Thoracic aorta (tissue), 2 donors: ENCODE data around the gene SSRP1. TPM values are rescaled to one million over a fixed set of nuclear protein-coding genes. Genes with fewer than 3 reads are reported as not detected.

Experiments
- ATAC-seq: fragments of 150-250 bp; one replicate; pipeline ENCODE4 v1.8.0; 2017; ENCODE audit warnings: low read depth; ENCODE audit not compliant: insufficient number of reproducible peaks, low FRiP score
- DNase-seq: peaks from one replicate; pipeline ENCODE4 v3.0.0-alpha.2; 2020; ENCODE audit warnings: low spot score
- H3K27ac ChIP-seq, 2 donors: fragments of 200-600 bp; sonication (generic); 1 replicate in 1 of 2; 2 replicates in 1 of 2; pipeline ENCODE4 v1.5.1; 2016; ENCODE audit warnings: mild to moderate bottlenecking in 2 of 2, moderate library complexity in 2 of 2
- H3K27me3 ChIP-seq: fragments of 200-600 bp; sonication (generic); replicated peaks from 2 replicates; pipeline ENCODE4 v1.6.0; 2016; ENCODE audit warnings: mild to moderate bottlenecking; ENCODE audit not compliant: insufficient read depth
- H3K36me3 ChIP-seq: fragments of 200-600 bp; sonication (generic); one replicate; pipeline ENCODE4 v1.5.1; 2016
- H3K4me1 ChIP-seq, 2 donors: fragments of 200-600 bp; sonication (generic); 1 replicate in 1 of 2; 2 replicates in 1 of 2; pipeline versions ENCODE4 v1.5.1 to v1.6.0; 2016; ENCODE audit warnings: low read depth in 2 of 2, mild to moderate bottlenecking in 1 of 2; ENCODE audit not compliant: control insufficient read depth in 1 of 2
- H3K4me3 ChIP-seq: fragments of 200-600 bp; sonication (generic); 2 replicates; pipeline ENCODE4 v1.5.1; 2016; ENCODE audit warnings: mild to moderate bottlenecking
- H3K9me3 ChIP-seq: fragments of 200-600 bp; sonication (generic); 2 replicates; pipeline ENCODE4 v1.5.1; 2016
- total RNA-seq, 2 donors: library from RNA; depleted of rRNA; stranded (reverse); fragments of >200 nt; gene quantifications; one replicate each; pipeline versions ENCODE4 v1.1.0 to v1.2.3, GENCODE V29; 2016
- TF ChIP-seq, protein P1 (sequence below): fragments of 200-600 bp; sonication (generic); IDR thresholded peaks from one replicate; pipeline ENCODE4 v1.5.1; 2019; ENCODE audit warnings: antibody characterized with exemption

Gene SSRP1
- total RNA-seq, 2 donors from 2014 or later: 42.0 to 51.4 TPM

DNA sequence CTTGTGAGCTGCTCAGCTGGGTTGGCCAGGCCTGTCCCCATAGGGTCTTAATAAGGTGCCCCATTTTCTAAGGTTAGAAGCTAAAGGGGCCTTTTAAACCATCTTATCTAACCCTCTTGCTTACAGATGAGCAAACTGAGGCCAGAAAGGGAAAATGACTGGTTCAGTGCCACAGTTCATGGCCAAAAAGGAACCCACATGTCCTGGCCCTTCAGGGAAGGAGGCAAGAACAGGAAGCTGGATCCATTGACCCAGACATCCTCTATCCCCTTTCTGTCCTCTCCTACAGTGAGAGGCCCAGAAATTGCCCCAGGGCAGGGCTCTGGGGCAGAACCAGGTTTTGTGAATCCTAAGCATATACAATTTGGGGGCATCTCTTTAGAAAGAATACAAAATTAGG lies 35.2 kb upstream of the SSRP1 start:
- no peaks in the 10 kb centered on the region for H3K9me3 ChIP-seq
- DNase-seq: no peak
- TF ChIP-seq, protein P1, sequence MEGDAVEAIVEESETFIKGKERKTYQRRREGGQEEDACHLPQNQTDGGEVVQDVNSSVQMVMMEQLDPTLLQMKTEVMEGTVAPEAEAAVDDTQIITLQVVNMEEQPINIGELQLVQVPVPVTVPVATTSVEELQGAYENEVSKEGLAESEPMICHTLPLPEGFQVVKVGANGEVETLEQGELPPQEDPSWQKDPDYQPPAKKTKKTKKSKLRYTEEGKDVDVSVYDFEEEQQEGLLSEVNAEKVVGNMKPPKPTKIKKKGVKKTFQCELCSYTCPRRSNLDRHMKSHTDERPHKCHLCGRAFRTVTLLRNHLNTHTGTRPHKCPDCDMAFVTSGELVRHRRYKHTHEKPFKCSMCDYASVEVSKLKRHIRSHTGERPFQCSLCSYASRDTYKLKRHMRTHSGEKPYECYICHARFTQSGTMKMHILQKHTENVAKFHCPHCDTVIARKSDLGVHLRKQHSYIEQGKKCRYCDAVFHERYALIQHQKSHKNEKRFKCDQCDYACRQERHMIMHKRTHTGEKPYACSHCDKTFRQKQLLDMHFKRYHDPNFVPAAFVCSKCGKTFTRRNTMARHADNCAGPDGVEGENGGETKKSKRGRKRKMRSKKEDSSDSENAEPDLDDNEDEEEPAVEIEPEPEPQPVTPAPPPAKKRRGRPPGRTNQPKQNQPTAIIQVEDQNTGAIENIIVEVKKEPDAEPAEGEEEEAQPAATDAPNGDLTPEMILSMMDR: no peak
- no peak overlapping the region for H3K27ac ChIP-seq
- H3K4me1 ChIP-seq: no peaks in the 10 kb centered on the region
- no peaks in the 10 kb centered on the region for H3K27me3 ChIP-seq
- ATAC-seq: no peak
- H3K4me3 ChIP-seq: no peak overlapping the region
- no peaks in the 10 kb centered on the region for H3K36me3 ChIP-seq

DNA sequence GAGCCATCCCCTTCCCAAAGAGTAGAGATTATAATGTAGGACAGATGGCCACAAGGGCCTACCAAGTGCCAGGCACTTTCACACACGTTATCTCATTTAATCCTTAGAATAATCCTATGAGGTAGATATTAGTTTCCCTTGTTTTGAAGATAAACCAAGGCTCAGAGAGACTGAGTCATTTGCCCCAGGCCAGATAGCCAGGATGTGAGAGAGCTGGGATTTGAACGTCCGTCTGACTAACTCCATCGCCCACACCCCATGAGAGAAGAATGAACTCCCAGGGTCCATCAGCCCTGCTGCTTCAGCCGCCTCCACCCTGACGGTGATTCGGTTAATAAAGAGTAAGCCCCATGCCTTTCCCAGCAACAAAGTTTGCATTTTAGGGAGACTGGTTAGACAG lies 34.6 kb upstream of the SSRP1 start:
- TF ChIP-seq, protein P1: no peak
- DNase-seq (no peak), ATAC-seq (no peak)
- H3K9me3 ChIP-seq: no peaks in the 10 kb centered on the region
- H3K27me3 ChIP-seq: no peaks in the 10 kb centered on the region
- no peaks in the 10 kb centered on the region for H3K4me1 ChIP-seq
- no peaks in the 10 kb centered on the region for H3K36me3 ChIP-seq
- H3K27ac ChIP-seq: no peak overlapping the region
- H3K4me3 ChIP-seq: no peak overlapping the region

DNA sequence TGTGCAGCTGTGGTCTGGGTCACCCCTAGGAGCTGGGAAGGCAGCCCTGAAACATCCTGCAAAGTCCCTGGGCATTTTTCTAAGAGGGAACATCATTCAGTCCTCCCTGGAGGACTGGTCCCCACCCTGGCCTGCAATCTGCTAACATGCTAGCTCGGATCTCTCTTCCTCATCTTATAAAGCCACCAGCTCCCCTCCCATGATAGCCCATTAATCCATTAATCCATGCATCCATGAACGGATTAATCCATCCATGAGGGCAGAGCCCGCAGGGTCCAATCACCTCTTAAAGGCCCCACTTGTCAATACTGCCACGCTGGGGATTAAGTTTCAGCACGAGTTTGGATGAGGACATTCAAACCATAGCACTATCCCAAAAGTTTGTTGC lies 33.1 kb upstream of the SSRP1 start:
- no peak for ATAC-seq
- Histone ChIP-seq H3K27ac (no peak overlapping the region), H3K4me1 (no peaks in the 10 kb centered on the region), H3K27me3 (no peaks in the 10 kb centered on the region), H3K4me3 (no peak overlapping the region), H3K9me3 (no peaks in the 10 kb centered on the region), H3K36me3 (no peaks in the 10 kb centered on the region)
- DNase-seq: no peak
- TF ChIP-seq, protein P1: no peak

DNA sequence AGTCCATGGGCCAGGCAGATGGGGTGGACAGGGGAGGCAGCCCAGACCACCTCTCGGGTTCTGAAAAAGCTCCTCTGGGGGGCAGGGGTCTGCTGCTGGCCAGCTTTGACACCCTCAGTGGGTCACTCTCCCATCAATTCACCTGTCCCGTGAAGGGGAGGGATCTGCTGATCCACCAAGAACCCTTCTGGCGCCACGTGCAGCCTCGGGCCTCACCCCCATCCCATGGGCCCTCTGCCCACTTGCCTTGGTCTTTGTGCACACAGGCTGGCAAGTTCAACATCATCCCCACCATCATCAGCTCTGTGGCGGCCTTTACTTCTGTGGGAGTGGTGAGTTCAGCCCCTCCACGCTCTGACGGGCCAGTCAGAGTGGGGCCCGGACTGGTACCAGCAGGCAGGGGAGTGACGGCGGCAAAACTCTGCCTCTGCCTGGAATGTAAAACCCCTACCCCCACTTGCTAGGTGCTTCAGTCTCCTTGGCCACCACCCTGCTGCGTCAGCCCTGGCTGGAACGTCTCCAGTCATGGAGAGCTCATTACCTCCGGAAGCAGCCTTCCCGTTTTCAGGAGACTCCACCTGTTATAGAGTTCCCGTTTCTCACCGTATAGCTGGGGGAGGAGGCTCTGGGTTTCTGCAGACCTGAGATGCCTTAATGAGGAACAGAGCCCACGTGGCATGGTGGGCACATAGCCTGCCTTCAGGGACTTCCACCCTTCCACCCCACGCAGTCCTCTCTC lies 32.6 kb upstream of the SSRP1 start:
- Histone ChIP-seq H3K4me1 (no peaks in the 10 kb centered on the region), H3K9me3 (no peaks in the 10 kb centered on the region), H3K4me3 (no peak overlapping the region), H3K36me3 (no peaks in the 10 kb centered on the region), H3K27me3 (no peaks in the 10 kb centered on the region), H3K27ac (no peak overlapping the region)
- ATAC-seq: no peak
- no peak for DNase-seq
- TF ChIP-seq, protein P1: no peak

DNA sequence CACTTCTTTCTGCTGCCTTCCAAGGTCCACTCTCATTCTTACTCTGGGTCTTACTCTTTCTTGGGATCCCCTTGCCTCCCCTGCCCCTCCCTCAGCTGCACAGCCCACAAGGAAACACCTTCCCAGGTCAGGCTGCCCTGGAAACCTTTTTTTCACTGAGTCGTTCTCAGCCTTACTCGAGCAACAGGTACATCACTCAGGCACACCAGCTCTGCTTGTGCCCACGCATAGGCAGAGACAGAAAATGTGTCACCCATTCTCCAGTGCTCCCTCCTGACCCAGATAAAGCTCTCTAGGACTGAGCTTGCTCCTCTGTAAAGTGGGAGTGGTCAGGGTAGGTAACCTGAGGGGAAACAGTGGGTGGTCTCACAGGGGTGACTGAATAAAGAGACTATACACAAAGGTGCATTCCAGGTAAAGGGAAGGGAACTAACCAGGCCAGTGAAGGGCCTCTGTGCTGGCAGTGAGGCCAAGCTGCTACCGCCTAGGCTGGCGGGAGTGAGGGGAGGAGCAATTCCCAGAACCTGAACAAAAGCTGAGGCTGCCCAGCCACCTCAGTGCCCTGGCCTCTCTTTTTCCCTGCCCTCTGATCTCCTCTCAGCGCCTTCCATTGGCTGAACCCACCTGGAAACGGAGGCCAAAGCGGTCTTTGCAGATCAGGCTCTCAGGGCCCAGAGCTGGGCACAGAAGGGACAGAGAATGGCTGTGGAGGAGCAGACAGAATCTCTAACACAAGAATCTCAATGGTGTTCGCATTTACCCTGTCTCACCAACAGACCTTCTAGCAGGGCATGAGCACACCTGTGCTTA lies 29.4 kb upstream of the SSRP1 start:
- DNase-seq: no peak
- no peak for ATAC-seq

More for the DNA sequence above, 29.4 kb upstream of the SSRP1 start:
- Histone ChIP-seq H3K4me3 (no peak overlapping the region), H3K27me3 (no peaks in the 10 kb centered on the region), H3K4me1 (no peaks in the 10 kb centered on the region), H3K9me3 (no peaks in the 10 kb centered on the region), H3K27ac (no peak overlapping the region), H3K36me3 (no peaks in the 10 kb centered on the region)
- TF ChIP-seq, protein P1: no peak
